HG03135 (cell line): Measurements from ENCODE around the gene ARHGEF9.

ENCODE experiments used
- ATAC-seq: cut with Tn5 transposase; IDR thresholded peaks from one replicate; pipeline ENCODE4 v1.9.1; 2021; ENCODE audit warnings: mild to moderate bottlenecking, moderate library complexity; ENCODE audit not compliant: unreplicated experiment

ARHGEF9 gene

GRCh38 chrX:63746715-63747114 is 38.3 kb downstream of the ARHGEF9 start:
- no peak for ATAC-seq

- ATAC-seq, result peak; percentile 79
Observed at GRCh38 chrX:63746278-63746677, 38.7 kb downstream of the ARHGEF9 start.

- no peak for ATAC-seq
Observed at GRCh38 chrX:63744850-63745394, 40.1 kb downstream of the ARHGEF9 start.

GRCh38 chrX:63743596-63743995 is 41.4 kb downstream of the ARHGEF9 start:
- ATAC-seq, result no peak

- ATAC-seq, result peak; percentile 50
Observed at GRCh38 chrX:63740382-63740781, 44.6 kb downstream of the ARHGEF9 start.

GRCh38 chrX:63739885-63740284 is 45.1 kb downstream of the ARHGEF9 start:
- no peak for ATAC-seq

- ATAC-seq, result no peak
Observed at GRCh38 chrX:63738696-63739095, 46.3 kb downstream of the ARHGEF9 start.

GRCh38 chrX:63737131-63737921 is 47.7 kb downstream of the ARHGEF9 start:
- no peak for ATAC-seq

GRCh38 chrX:63735882-63736281 is 49.1 kb downstream of the ARHGEF9 start:
- ATAC-seq, result no peak

- no peak for ATAC-seq
Observed at GRCh38 chrX:63720293-63720692, 64.7 kb downstream of the ARHGEF9 start.

GRCh38 chrX:63719633-63720032 is 65.4 kb downstream of the ARHGEF9 start:
- ATAC-seq, result no peak

- ATAC-seq, result no peak
Observed at GRCh38 chrX:63718010-63718694, 66.9 kb downstream of the ARHGEF9 start.

GRCh38 chrX:63713526-63713925 is 71.5 kb downstream of the ARHGEF9 start:
- no peak for ATAC-seq

- no peak for ATAC-seq
Observed at GRCh38 chrX:63708801-63709200, 76.2 kb downstream of the ARHGEF9 start.

- ATAC-seq, result no peak
Observed at GRCh38 chrX:63702556-63702955, 82.5 kb downstream of the ARHGEF9 start.

GRCh38 chrX:63686878-63687714 is 97.9 kb downstream of the ARHGEF9 start:
- peak; percentile 78 for ATAC-seq

GRCh38 chrX:63680423-63680822 is 104.6 kb downstream of the ARHGEF9 start:
- ATAC-seq, result no peak

GRCh38 chrX:63679432-63679831 is 105.6 kb downstream of the ARHGEF9 start:
- ATAC-seq, result no peak

- no peak for ATAC-seq
Observed at GRCh38 chrX:63675716-63676115, 109.3 kb downstream of the ARHGEF9 start.

- no peak for ATAC-seq
Observed at GRCh38 chrX:63673896-63674295, 111.1 kb downstream of the ARHGEF9 start.

- ATAC-seq, result no peak
Observed at GRCh38 chrX:63664741-63665140, 120.3 kb downstream of the ARHGEF9 start.
